CD4-positive, alpha-beta T cell treated with Interleukin-15 for 1 hour (primary cell): ENCODE results near the gene ARHGAP26.

Experiments
- DNase-seq: peaks from one replicate; pipeline ENCODE4 v3.0.0-alpha.2; 2020

The ARHGAP26 gene, protein sequence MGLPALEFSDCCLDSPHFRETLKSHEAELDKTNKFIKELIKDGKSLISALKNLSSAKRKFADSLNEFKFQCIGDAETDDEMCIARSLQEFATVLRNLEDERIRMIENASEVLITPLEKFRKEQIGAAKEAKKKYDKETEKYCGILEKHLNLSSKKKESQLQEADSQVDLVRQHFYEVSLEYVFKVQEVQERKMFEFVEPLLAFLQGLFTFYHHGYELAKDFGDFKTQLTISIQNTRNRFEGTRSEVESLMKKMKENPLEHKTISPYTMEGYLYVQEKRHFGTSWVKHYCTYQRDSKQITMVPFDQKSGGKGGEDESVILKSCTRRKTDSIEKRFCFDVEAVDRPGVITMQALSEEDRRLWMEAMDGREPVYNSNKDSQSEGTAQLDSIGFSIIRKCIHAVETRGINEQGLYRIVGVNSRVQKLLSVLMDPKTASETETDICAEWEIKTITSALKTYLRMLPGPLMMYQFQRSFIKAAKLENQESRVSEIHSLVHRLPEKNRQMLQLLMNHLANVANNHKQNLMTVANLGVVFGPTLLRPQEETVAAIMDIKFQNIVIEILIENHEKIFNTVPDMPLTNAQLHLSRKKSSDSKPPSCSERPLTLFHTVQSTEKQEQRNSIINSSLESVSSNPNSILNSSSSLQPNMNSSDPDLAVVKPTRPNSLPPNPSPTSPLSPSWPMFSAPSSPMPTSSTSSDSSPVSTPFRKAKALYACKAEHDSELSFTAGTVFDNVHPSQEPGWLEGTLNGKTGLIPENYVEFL

DNA sequence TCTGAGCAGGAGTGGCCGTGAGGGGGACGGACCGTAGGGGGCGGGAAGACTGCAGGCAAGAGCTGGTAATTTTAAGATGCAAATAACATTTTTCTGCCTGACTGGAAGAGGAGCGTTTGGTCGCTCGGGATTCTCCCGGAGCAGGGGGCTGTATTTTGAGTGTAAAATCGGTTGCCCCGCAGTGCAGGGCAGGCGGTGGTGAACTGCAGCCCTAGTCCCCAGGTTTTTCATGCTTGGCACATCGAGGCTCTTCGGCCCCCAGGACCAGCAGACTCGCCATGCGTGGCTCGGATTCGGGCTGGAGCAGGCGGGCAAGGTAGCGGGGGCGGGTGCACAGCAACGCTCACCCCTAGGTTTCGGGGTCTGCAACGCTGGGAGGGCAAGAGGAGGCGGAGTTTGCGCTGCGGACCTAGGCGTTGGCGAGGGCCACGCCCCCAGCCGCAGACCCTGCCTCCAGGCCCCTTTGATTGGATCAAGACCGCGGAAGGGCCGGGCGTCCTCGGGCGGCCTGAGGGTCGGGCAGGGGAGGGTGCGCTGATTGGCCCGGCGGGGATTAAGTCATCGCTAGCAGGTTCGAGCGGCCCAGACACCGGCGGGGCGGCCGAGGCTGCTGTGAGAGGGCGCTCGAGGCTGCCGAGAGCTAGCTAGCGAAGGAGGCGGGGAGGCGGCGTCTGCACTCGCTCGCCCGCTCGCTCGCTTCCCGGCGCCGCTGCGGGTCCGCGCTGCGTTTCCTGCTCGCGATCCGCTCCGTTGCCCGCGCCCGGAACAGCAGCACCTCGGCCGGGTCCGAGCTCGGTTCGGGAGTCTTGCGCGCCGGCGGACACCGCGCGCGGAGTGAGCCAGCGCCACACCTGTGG is at the start of gene ARHGAP26:
Gene ARHGAP26 (plus strand): TSS at position 585 of the 857 bp plus-strand sequence. CDS start 385 bp downstream, outside the sequence.
- DNase-seq = peak; percentile 95

DNA sequence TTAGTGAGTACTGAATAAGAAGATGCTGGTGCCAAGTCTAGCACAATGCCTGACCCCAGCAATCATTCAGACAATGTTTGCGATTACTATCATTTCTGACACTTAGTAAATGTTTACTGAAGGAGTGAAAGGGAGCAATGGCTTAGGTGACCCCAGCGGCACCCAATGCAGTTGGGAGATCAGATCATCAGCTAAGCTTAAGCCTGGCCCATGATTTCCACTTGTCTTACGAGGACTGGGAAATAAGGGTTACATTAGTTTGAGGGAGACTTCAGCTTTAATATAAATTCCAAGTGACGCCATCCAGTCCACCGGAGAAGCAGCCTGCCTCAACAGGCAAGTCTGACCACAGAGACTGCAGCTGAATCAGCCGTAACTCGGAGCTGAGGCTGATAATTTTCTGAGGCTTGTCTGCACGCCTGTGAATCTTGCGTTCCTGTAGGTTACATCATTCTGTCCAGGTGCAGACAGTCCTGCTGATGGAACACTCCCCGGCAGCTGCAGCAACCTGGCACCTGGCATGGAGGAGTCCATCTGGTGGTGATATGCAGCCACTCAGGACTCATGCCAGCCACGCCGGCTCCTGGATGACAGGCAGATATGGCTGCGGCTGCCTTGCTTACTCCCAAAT is 49.4 kb upstream of the ARHGAP26 start:
- DNase-seq = no peak

GRCh38 chr5:142722146-142722545 is 48.0 kb upstream of the ARHGAP26 start:
- DNase-seq = no peak

DNA sequence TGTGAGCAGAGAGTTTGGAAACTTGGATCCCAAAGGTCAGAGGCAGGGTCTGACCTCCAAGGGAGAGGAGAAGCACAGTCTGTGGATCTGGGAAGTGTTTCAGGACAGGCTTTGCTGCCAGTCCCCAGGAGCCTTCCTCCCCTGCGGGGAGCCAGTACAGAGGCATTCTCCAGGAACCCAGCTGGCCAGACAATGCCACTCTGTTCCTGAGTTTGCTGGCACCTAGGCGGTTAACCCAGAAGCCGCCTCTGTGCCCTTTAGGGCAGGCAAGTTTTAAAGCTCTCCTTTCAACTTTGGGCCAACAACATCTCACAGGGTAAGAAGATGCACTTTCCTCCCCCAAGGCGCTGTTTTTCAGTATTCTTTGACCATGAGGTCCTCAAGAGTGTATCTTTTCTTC is 47.3 kb upstream of the ARHGAP26 start:
- DNase-seq = no peak

GRCh38 chr5:142724821-142725220 is 45.4 kb upstream of the ARHGAP26 start:
- DNase-seq = no peak

- DNase-seq = no peak
Measured at GRCh38 chr5:142725231-142726187, 44.7 kb upstream of the ARHGAP26 start.

DNA sequence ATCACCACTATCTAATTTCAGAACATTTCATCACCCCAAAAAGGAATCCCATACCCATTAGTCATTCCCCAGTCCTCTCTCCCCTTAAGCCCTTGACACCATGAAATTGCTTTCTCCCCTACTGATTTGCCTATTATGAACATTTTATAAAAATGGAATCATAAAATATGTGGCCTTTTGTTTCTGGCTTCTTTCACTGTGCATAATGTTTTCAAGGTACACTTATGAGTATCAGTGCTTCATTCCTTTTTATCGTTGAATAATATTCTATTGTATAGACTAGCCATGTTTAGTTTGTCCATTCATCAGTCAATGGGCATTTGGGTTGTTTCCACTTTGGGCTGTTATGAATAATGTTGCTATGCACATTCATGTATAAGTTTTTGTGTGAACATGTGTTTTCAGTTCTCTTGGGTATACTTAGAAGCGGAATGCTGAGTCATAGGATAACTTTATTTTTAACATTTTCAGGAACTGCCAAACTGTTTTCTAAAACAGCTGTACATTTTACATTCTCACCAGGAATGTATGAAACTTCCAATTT is 43.9 kb upstream of the ARHGAP26 start:
- no peak for DNase-seq

DNA sequence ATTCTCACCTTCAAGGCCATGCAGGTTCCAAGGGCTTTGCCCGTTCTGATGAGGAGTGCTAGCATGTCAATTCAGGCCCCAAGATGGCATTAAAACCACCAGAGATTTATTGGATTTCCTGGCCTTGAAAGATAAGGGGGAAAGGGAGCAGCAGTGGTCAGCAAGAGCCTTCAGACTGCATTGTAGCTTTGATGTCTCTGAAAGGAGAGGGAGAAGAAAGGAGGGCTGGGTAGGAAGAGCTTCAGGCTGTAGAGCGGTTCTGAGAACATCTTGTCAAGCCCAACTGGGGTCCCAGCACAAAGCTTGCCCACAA is 42.5 kb upstream of the ARHGAP26 start:
- DNase-seq = no peak

- DNase-seq = no peak
Measured at GRCh38 chr5:142735323-142736246, 34.6 kb upstream of the ARHGAP26 start.

GRCh38 chr5:142736247-142736632 is 33.9 kb upstream of the ARHGAP26 start:
- no peak for DNase-seq

GRCh38 chr5:142737179-142737578 is 33.0 kb upstream of the ARHGAP26 start:
- DNase-seq = no peak

DNA sequence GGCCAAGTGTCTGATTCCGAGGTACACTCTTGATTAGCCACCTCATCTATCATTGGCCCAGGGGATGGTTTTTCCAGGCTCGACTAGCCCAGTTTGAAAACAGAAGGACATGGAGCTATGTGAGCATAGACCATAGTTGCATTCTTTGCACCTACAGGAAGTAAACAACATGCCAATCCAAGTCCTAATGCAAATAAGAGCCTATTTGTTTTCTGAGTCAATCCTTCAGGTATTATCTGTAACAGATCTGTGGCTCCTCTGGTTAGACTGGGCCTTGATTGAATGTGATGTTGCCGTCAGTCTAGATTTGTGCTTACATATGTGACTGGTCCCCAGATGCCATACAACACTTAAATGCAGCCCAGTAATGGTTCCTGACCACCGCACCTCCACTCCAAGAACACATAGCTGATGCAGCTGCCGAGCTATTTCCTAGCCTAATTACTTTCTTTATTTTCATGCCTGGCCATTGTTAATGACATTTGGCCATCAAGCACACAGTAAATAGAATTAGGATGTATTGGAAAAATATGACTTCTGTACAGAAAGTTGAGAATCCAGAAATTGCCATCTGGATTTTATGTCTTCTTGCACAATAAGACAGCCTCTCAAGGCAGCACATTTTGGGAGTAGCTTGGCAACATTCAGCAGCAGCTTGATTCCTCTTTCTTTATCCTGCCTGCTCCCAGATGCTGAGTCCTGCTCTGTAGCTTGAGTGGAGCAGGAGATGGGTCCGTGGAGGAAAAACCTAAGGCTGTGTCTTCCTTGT is 29.5 kb upstream of the ARHGAP26 start:
- DNase-seq = no peak

- no peak for DNase-seq
Measured at GRCh38 chr5:142743592-142744441, 26.4 kb upstream of the ARHGAP26 start.

GRCh38 chr5:142745268-142745667 is 24.9 kb upstream of the ARHGAP26 start:
- DNase-seq = no peak

GRCh38 chr5:142746532-142747433 is 23.4 kb upstream of the ARHGAP26 start:
- DNase-seq = no peak

GRCh38 chr5:142748132-142748531 is 22.0 kb upstream of the ARHGAP26 start:
- no peak for DNase-seq

GRCh38 chr5:142748568-142749249 is 21.5 kb upstream of the ARHGAP26 start:
- peak; percentile 55 for DNase-seq
